ENCODE measurements around the gene GSTM1. TPM values are rescaled to one million over a fixed set of nuclear protein-coding genes. Genes with fewer than 3 reads are reported as not detected.

The GSTM1 gene
- total RNA-seq, 2 experiments from 2014 or later: 11.5 to 14.0 TPM

Other genes starting within 250 kb of the GSTM1 start
- not detected for gene SYPL2, start 221.3 kb upstream of the GSTM1 start, total RNA-seq
- gene ATXN7L2, start 203.9 kb upstream of the GSTM1 start, total RNA-seq: 10 to 100 TPM; 16.8 to 19.4 TPM
- 10 to 100 TPM; 10.2 to 12.3 TPM for gene CYB561D1, start 193.7 kb upstream of the GSTM1 start, total RNA-seq
- gene AMIGO1, start 178.1 kb upstream of the GSTM1 start, total RNA-seq: 1 to 10 TPM; 8.6 to 9.6 TPM
- gene GPR61, start 147.9 kb upstream of the GSTM1 start, total RNA-seq: under 1 TPM; 0.43 to 0.86 TPM
- 1 to 10 TPM; 6.8 to 7.1 TPM for gene GNAI3, start 139.2 kb upstream of the GSTM1 start, total RNA-seq
- gene GNAT2, start 68.2 kb upstream of the GSTM1 start, total RNA-seq: not detected
- gene AMPD2, start 68.0 kb upstream of the GSTM1 start, total RNA-seq: 100 to 1,000 TPM; 137 to 140 TPM
- 10 to 100 TPM in 1 of 2 experiments, 1 to 10 TPM in 1; 9.5 to 10.5 TPM for gene GSTM4, start 31.7 kb upstream of the GSTM1 start, total RNA-seq
- 100 to 1,000 TPM in 1 of 2 experiments, 10 to 100 TPM in 1; 94.0 to 100 TPM for gene GSTM2, start 19.8 kb upstream of the GSTM1 start, total RNA-seq
- under 1 TPM; 0.11 to 0.54 TPM for gene GSTM5, start 24.4 kb downstream of the GSTM1 start, total RNA-seq
- 10 to 100 TPM; 11.6 to 12.2 TPM for gene GSTM3, start 53.2 kb downstream of the GSTM1 start, total RNA-seq
- gene EPS8L3, start 76.1 kb downstream of the GSTM1 start, total RNA-seq: not detected
- gene CSF1, start 223.0 kb downstream of the GSTM1 start, total RNA-seq: 1 to 10 TPM; 5.6 to 5.8 TPM